22Rv1 (cell line): Measurements from ENCODE around the gene B4GALT5.

Source experiments
- H3K27ac ChIP-seq: fragments of 450-650 bp; 2 replicates; pipeline ENCODE4 v1.5.1; 2017
- CTCF ChIP-seq: fragments of 450-650 bp; IDR thresholded peaks from 2 replicates; pipeline ENCODE4 v1.5.1; 2017; ENCODE audit warnings: mild to moderate bottlenecking
- ZFX ChIP-seq: fragments of 450-650 bp; IDR thresholded peaks from 2 replicates; pipeline ENCODE4 v1.6.1; 2017; ENCODE audit warnings: antibody characterized with exemption, borderline replicate concordance

The B4GALT5 gene

GRCh38 chr20:49715466-49715865 is 1.8 kb upstream of the B4GALT5 start:
- TF ChIP-seq CTCF (no peak), ZFX (no peak)
- no peak overlapping the region for H3K27ac ChIP-seq

- TF ChIP-seq CTCF (0 out of 2 replicates have a peak, but pooled peaks have one; percentile 19), ZFX (no peak)
- peak overlapping the region; percentile 38; the same call in 1 of the 2 replicates for H3K27ac ChIP-seq
Observed at GRCh38 chr20:49712996-49713752, 504 bp downstream of the B4GALT5 start.

- TF ChIP-seq ZFX (no peak), CTCF (no peak)
- H3K27ac ChIP-seq: no peak overlapping the region
Observed at GRCh38 chr20:49712646-49712995, 1.1 kb downstream of the B4GALT5 start.

- H3K27ac ChIP-seq: no peak overlapping the region; the same call in 1 of the 2 replicates
- TF ChIP-seq ZFX (no peak), CTCF (no peak)
Observed at GRCh38 chr20:49712118-49712517, 1.6 kb downstream of the B4GALT5 start.

- no peak overlapping the region; the same call in 1 of the 2 replicates for H3K27ac ChIP-seq
Observed at GRCh38 chr20:49711667-49711987, 2.1 kb downstream of the B4GALT5 start.

GRCh38 chr20:49710971-49711666 is 2.6 kb downstream of the B4GALT5 start:
- TF ChIP-seq CTCF: no peak
- no peak for TF ChIP-seq ZFX
- no peak overlapping the region for H3K27ac ChIP-seq

More at GRCh38 chr20:49711667-49711987, 2.1 kb downstream of the B4GALT5 start:
- TF ChIP-seq CTCF (no peak), ZFX (no peak)

GRCh38 chr20:49707118-49707517 is 6.6 kb downstream of the B4GALT5 start:
- TF ChIP-seq ZFX (no peak), CTCF (no peak)
- H3K27ac ChIP-seq: peak overlapping the region; percentile 19; the same call in 1 of the 2 replicates
